A172 (cell line): ENCODE results near the gene TSHZ3. TPM values are rescaled to one million over a fixed set of nuclear protein-coding genes. Genes with fewer than 3 reads are reported as not detected.
A peak's percentile ranks its signal among the peaks of the same experiment; 100 is the strongest.

ENCODE experiments used
- DNase-seq: peaks from one replicate; pipeline ENCODE4 v3.0.0-alpha.2; 2015; ENCODE audit warnings: low spot score
- total RNA-seq: library from RNA; depleted of rRNA; stranded (reverse); fragments of >200 nt; shearing (Covaris generic); gene quantifications from 2 replicates; pipeline ENCODE4 v1.2.3, GENCODE V29; 2014

Gene TSHZ3
- total RNA-seq, 1 experiment from 2014 or later = 4.7 TPM

DNA sequence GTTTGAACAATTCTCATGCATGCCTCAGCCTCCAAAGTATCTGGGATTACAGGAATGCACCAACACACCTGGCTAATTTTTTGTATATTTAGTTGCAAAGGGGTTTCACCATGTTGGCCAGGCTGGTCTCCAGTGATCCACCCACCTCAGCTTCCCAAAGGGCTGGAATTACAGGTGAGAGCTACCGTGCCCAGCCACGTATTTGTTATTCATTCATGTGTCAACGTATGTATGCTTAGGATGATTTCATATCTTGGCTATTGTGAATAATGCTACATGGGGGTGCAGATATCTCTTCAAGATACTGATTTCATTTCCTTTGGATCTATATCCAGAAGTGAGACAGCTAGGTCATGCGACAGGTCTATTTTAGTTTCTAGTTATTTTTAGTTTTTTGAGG is 113.4 kb downstream of the TSHZ3 start:
- no peak for DNase-seq

DNA sequence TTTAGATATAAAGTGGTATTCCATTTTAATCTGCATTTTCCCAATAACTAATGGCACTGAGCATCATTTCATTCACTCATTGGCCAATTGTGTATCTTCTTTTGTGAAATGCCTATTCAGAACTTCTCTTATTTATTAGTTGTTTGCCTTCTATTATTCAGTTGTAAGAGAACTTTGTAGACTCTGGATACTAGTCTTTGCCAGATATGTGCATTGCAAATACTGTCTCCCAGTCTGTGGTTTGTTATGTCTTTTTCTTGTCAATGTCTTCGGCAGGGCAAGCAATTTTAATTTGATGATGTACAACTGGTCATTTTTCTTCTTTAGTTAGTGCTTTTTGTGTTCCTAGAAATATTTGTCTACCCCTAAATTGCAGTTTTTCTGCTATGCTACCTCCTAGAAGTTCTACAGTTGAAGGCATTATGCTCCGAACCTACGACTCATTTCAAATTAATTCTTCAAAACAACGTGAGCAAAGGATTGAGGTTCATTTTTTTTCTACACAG is 115.9 kb downstream of the TSHZ3 start:
- DNase-seq = no peak

- peak; percentile 31 for DNase-seq
Measured at GRCh38 chr19:31232871-31233270, 116.4 kb downstream of the TSHZ3 start.

- peak; percentile 26 for DNase-seq
Measured at GRCh38 chr19:31232180-31232579, 117.1 kb downstream of the TSHZ3 start.

DNA sequence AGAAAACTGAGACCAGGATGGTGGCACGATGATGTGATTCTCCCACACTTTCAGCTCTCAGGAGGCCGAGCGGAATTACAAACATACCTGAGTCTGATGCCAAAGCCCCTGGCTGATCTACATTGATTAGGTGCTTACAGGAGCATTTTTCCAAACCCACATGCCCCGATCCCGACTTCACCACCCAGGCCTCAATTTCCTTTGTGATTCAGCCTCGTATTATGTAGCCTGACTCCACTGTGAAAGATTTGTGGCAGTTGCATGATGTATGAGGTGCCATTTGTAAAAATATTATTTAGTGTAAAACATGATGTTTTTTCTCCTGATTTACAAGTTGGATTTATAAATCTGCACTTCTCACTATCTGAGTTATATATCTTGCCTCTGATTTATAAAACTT is 118.0 kb downstream of the TSHZ3 start:
- no peak for DNase-seq

DNA sequence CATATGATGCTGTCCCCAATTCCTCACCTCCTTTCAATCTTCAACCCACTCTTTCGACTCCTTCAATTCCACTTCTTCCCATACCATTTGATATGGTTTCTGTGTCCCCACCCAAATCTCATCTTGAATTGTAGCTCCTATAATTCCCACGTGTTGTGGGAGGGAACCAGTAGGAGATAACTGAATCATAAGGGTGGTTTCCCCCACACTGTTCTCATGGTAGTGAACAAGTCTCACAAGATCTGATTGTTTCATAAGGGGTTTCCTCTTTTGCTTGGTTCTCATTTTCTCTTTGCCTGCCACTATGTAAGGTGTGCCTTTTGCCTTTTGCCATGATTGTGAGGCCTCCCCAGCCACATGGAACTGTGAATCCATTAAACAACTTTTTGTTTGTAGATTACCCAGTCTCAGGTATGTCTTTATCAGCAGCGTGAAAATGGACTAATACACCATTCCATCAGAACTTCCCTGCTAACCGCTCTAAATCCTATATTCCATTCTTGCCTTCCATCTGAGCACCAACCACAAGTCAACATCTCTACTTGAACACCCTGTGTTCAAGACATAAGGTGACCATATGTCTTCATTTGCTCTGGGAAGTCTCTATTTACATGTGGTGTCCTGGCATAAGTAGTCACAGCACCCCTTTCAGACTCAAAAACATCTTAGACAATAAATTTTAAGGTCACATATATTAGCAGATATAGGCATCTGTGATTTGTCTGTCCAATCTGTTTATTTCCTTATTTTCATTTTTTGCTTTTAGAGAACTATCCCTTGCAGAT is 122.9 kb downstream of the TSHZ3 start:
- no peak for DNase-seq
